ENCODE data around the gene SCARF1.

Gene SCARF1

GRCh38 chr17:1648173-1648962 lies 2.8 kb upstream of the SCARF1 start:
- DNase-seq (ENCODE audit: low read depth in 3 of 3) = no peak

- no peak for DNase-seq (ENCODE audit: low read depth in 3 of 3)
Observed at GRCh38 chr17:1647802-1648171, 2.3 kb upstream of the SCARF1 start.

GRCh38 chr17:1646199-1646875 lies 805 bp upstream of the SCARF1 start:
- DNase-seq (ENCODE audit: low read depth in 3 of 3) = no peak

- DNase-seq (ENCODE audit: low read depth in 3 of 3) = no peak
Observed at GRCh38 chr17:1644493-1645206, 882 bp downstream of the SCARF1 start.

- no peak for DNase-seq (ENCODE audit: low read depth in 3 of 3)
Observed at GRCh38 chr17:1643999-1644492, 1.5 kb downstream of the SCARF1 start.

- peak in 2 of 3 experiments; percentile 37 to 48 for DNase-seq (ENCODE audit: low read depth in 3 of 3)
Observed at GRCh38 chr17:1643293-1643998, 2.1 kb downstream of the SCARF1 start.

- DNase-seq (ENCODE audit: low read depth in 3 of 3) = no peak
Observed at GRCh38 chr17:1641065-1641403, 4.5 kb downstream of the SCARF1 start.

GRCh38 chr17:1640329-1641064 lies 5.0 kb downstream of the SCARF1 start:
- no peak for DNase-seq (ENCODE audit: low read depth in 3 of 3)

GRCh38 chr17:1639549-1640180 lies 5.9 kb downstream of the SCARF1 start:
- no peak for DNase-seq (ENCODE audit: low read depth in 3 of 3)

- DNase-seq (ENCODE audit: low read depth in 3 of 3) = no peak
Observed at GRCh38 chr17:1638624-1639300, 6.8 kb downstream of the SCARF1 start.

GRCh38 chr17:1638171-1638590 lies 7.4 kb downstream of the SCARF1 start:
- DNase-seq (ENCODE audit: low read depth in 3 of 3) = no peak

GRCh38 chr17:1636732-1637285 lies 8.7 kb downstream of the SCARF1 start:
- no peak for DNase-seq (ENCODE audit: low read depth in 3 of 3)

GRCh38 chr17:1635675-1636465 lies 9.7 kb downstream of the SCARF1 start:
- no peak for DNase-seq (ENCODE audit: low read depth in 3 of 3)

GRCh38 chr17:1634841-1635650 lies 10.5 kb downstream of the SCARF1 start:
- no peak for DNase-seq (ENCODE audit: low read depth in 3 of 3)

GRCh38 chr17:1630662-1631061 lies 14.9 kb downstream of the SCARF1 start:
- no peak for DNase-seq (ENCODE audit: low read depth in 3 of 3)

- peak; percentile 54 to 61 (median 57) for DNase-seq (ENCODE audit: low read depth in 3 of 3)
Observed at GRCh38 chr17:1629504-1630310, 15.8 kb downstream of the SCARF1 start.

- DNase-seq (ENCODE audit: low read depth in 3 of 3) = peak; percentile 70 to 78 (median 76)
Observed at GRCh38 chr17:1628856-1629503, 16.6 kb downstream of the SCARF1 start.
